GM21423 (cell line): Measurements from ENCODE around the gene SIT1.

ENCODE experiments used
- ATAC-seq: cut with Tn5 transposase; IDR thresholded peaks from one replicate; pipeline ENCODE4 v1.9.1; 2021; ENCODE audit warnings: mild to moderate bottlenecking, moderate library complexity; ENCODE audit not compliant: unreplicated experiment

SIT1 gene

DNA sequence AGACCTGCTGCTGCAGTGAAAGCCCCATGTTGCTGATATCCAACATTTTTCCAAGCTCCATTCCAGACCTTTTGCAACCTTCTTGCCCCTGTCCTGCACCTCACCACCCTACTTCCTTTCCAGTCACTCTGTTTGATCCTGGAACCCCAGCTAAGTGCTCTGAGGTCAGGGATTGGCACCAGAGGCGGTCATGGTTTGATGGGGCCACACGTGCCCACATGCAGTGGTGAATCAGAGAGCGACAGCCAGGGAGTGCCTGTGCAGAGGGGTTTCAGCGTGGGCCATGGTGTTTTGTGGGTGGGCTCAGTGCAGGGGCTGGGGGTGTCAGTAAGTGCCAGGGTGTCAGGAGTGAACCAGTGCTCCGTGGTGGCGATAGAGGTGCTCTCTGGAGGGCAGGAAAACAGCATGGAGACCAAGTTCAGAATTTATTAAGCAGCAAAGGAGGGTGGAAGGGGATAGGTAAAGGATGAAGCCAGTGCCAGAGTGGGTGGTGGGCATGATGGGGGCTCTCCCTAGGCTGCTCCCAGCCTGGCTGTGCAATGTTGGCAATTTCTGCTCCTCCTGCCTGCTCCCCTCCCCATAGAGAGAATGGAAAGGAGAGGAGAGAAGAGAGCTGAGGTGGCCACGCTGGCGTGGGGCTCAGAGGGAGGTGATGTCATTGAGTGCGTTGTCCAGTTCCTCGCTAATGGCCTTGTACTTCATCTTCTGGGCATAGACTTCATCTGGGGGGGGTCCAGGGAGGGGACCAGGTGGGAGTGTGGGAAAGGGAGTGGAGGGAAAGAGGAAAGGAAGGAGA is 32.0 kb upstream of the SIT1 start:
- ATAC-seq, result no peak

- ATAC-seq, result no peak
These were observed 31.3 kb upstream of the SIT1 start for GRCh38 chr9:35682051-35682450.

DNA sequence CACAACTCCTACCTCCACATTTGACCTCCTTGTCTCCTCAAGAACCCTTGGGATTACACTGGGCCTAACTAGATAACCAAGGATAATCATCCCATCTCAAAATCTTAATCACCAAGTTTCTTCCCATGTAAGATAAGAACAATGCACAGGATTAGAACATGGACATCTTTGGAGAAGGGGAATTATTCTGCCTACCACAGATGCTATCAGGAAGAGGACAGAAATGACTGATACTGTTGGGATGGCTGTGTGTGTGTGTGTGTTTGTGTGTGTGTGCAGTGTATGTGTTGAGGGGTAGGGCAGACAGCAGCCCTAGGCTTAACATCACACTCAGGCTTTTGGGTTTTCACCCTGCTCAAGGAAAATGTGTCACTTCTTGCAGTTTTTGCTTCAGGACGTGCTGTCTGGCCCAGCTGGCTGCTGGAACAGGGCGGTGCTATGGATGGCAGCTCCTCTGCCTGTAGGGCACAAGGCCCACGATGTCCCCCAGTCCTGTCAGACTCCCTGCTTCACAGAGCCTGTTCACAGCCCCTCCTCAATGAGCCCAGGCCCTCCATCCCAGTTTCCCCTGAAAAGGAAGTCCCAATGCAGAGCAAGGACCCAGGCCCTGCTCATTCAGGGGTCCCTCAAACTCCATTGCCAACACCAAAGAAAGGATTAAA is 30.7 kb upstream of the SIT1 start:
- ATAC-seq, result no peak

GRCh38 chr9:35680331-35681105 is 29.8 kb upstream of the SIT1 start:
- no peak for ATAC-seq

- no peak for ATAC-seq
These were observed 29.1 kb upstream of the SIT1 start for GRCh38 chr9:35679766-35680330.

- no peak for ATAC-seq
These were observed 28.4 kb upstream of the SIT1 start for GRCh38 chr9:35679091-35679490.

GRCh38 chr9:35675732-35676392 is 25.1 kb upstream of the SIT1 start:
- ATAC-seq, result no peak

GRCh38 chr9:35675204-35675603 is 24.5 kb upstream of the SIT1 start:
- no peak for ATAC-seq

DNA sequence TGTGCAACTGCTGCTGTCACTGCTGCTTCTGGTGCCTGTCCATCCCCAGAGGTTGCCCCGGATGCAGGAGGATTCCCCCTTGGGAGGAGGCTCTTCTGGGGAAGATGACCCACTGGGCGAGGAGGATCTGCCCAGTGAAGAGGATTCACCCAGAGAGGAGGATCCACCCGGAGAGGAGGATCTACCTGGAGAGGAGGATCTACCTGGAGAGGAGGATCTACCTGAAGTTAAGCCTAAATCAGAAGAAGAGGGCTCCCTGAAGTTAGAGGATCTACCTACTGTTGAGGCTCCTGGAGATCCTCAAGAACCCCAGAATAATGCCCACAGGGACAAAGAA is 23.3 kb upstream of the SIT1 start:
- ATAC-seq, result no peak

DNA sequence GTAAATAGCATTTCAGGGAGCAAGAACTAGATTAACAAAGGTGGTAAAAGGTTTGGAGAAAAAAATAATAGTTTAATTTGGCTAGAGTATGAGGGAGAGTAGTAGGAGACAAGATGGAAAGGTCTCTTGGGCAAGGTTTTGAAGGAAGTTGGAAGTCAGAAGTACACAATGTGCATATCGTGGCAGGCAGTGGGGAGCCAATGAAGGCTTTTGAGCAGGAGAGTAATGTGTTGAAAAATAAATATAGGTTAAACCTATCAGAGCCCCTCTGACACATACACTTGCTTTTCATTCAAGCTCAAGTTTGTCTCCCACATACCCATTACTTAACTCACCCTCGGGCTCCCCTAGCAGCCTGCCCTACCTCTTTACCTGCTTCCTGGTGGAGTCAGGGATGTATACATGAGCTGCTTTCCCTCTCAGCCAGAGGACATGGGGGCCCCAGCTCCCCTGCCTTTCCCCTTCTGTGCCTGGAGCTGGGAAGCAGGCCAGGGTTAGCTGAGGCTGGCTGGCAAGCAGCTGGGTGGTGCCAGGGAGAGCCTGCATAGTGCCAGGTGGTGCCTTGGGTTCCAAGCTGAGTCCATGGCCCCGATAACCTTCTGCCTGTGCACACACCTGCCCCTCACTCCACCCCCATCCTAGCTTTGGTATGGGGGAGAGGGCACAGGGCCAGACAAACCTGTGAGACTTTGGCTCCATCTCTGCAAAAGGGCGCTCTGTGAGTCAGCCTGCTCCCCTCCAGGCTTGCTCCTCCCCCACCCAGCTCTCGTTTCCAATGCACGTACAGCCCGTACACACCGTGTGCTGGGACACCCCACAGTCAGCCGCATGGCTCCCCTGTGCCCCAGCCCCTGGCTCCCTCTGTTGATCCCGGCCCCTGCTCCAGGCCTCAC is 22.6 kb upstream of the SIT1 start, which contains the start of gene CA9:
Gene CA9, plus strand, starts transcription at position 797 of the 893 bp plus-strand sequence. Its CDS starts 32 bp downstream, at position 829.
- ATAC-seq, result no peak

DNA sequence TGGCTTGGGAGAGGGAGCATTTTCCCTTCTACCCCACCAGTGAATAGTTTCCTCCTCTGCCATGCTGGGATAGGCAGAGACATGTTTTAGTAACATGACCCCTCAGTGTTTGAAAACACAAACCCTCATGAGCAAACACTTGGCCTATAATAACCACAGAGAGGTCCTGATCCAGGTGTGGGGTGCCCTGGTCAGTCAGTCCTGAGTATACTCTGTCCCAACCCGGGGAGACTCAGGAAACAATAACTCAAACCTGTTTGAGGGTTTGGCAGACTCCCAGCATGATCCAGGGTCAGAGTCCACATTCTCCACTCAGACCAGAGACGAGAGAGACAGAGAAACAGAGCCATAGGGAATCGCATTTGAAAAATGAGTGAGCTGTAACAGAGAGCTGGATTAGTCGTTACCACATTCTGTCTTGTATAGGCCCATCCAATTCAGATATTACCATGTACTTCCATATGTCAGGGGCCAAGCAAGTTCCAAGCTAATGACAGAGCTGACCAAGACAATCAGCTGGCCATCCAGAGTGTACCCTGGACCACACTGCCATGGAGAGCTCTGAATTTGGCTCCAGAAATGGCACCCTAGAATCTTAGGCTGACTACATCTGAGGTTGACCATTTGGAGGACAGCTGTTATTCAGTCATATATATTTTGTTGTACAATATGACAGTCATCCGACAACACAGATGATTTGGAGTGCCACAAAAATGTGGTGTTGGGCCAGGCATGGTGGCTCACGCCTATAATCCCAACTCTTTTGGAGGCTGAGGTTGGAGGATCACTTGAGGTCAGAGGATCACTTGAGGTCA is 18.8 kb upstream of the SIT1 start:
- no peak for ATAC-seq

DNA sequence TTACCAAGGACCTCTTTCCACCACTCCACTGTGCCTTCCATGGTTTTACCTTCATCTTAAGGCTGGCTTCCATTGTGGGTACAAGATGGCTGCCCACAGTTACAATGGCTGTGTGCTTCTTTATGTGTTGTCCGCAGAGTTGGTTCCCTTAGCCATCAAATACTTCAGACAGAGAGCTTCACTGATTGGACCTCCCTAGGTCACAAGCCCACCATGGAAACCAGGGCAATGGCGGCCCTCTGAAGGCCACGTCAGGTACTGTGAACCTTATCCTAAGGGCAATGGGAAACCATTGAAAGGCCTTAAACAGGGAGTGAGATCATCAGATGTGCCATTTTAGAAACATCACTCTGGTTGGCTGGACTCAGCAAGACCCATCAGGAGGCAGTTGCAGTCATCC is 17.2 kb upstream of the SIT1 start:
- ATAC-seq, result no peak

DNA sequence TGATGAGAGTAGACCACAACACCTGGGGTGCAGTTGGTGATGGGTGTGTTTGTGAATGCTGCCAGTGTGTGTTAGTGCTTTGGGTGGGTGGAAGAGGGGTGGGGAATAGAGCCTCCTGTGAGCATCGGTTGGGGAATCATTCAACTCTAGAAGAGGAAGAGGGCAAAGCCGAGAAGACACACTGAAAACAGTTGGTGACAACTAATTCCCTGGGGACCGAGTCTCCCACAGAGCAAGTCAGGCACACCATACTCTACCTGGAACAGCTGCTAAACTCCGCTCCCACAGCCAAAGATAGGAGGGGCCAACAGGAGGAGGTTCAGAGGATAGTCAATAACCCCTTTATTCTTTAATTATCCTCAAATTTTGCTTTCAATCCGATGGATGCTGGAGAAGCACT is 15.8 kb upstream of the SIT1 start:
- no peak for ATAC-seq

GRCh38 chr9:35666045-35666444 is 15.3 kb upstream of the SIT1 start:
- ATAC-seq, result no peak

GRCh38 chr9:35665471-35665818 is 14.7 kb upstream of the SIT1 start:
- no peak for ATAC-seq

GRCh38 chr9:35664531-35665470 is 14.1 kb upstream of the SIT1 start, which contains the start of gene ARHGEF39:
Gene ARHGEF39, minus strand, starts transcription at chr9:35665195. Its CDS starts 26 bp downstream, at chr9:35665169.
- ATAC-seq, result peak; percentile 76

DNA sequence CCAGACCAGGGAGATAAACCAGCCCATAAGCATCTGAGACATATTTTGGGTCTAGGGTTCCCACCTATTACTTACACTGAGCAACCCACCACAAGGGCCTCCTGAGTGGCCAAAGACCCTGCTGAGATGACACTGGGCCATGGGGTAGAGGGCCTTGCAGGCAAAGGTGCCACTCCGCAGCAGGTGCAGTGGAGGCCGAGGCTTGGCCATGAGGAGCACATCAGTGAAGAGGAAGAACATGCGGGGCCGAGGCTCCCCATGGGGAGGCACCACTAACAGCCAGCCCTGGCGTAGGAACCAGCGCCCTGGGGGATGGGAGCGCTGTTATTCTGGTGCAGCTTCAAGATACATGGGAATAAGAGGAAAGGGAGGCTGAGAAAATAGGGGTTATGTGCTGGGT is 11.7 kb upstream of the SIT1 start:
- ATAC-seq, result no peak

DNA sequence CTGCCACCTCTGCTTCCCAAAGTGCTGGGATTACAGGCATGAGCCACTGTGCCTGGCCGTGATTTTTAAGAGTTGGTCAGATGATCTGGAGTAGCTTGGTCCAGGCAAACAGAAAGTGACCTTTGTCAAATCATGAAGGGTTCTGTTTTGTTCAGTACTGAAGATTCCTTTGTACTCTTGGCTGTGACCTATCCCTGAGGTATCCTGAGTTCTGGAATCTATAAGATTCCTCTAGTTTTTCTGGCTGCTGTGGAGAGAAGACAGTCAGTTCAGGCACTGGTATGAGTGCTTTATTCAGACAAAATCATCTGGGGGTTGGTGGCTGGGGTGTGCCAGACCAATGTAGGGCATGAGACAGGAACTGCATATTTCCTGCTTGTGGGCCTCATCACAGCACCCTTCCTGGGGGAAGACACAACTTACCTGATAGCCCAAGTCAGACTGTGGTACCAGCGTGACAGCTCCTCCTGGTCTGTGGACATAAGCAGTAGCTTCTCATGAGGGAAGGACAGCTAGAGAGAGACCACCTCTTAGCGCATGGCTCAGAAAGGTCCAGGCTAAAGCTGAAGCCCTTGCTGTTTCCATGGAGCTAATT is 11.1 kb upstream of the SIT1 start:
- ATAC-seq, result no peak
